Testis (tissue), 3 donors: ENCODE measurements around the gene PRMT5. TPM values are rescaled to one million over a fixed set of nuclear protein-coding genes. Genes with fewer than 3 reads are reported as not detected.

ENCODE experiments used
- DNase-seq: peaks from one replicate; pipeline ENCODE4 v3.0.0-alpha.2; 2019
- H3K27ac ChIP-seq, 2 donors: fragments of 200-600 bp; sonication (generic); one replicate each; pipeline ENCODE4 v1.5.1; 2019
- H3K27me3 ChIP-seq: fragments of 200-600 bp; sonication (generic); one replicate; pipeline ENCODE4 v1.5.1; 2019
- H3K36me3 ChIP-seq: fragments of 200-600 bp; sonication (generic); one replicate; pipeline ENCODE4 v1.5.1; 2017; ENCODE audit warnings: low read depth; ENCODE audit errors: missing control alignments
- H3K4me1 ChIP-seq: fragments of 200-600 bp; sonication (generic); one replicate; pipeline ENCODE4 v1.5.1; 2019
- H3K4me3 ChIP-seq, 2 donors: fragments of 200-600 bp; sonication (generic); one replicate each; pipeline ENCODE4 v1.5.1; 2017 to 2019
- H3K9me3 ChIP-seq: fragments of 200-600 bp; sonication (generic); one replicate; pipeline ENCODE4 v1.5.1; 2017
- CTCF ChIP-seq, 3 experiments: fragments of 450-650 bp in 2 of 3; fragments of 200-600 bp in 1 of 3; sonication (generic) in 1 of 3; IDR thresholded peaks; one replicate each; pipeline ENCODE4 v1.5.1; 2016 to 2019; ENCODE audit warnings: antibody characterized with exemption in 3 of 3, mild to moderate bottlenecking in 2 of 3, moderate library complexity in 1 of 3
- POLR2A ChIP-seq: fragments of 450-650 bp; IDR thresholded peaks from one replicate; pipeline ENCODE4 v1.6.1; 2017; ENCODE audit warnings: antibody characterized with exemption, mild to moderate bottlenecking, moderate library complexity
- WGBS, 2 donors: methylation state at CpG; one replicate each; pipeline ENCODE4 v1.1.5; 2018; 5-methylcytosine and 5-hydroxymethylcytosine counted together
- intact Hi-C: fragments of 100-400 bp; cut with DNase I; formaldehyde crosslinking; loops from one replicate; pipeline ENCODE4 v1.15.1; 2023; ENCODE audit warnings: low total_unique reads
- polyA plus RNA-seq: library from polyadenylated mRNA; stranded (reverse); fragments of 350-450 nt; fragmentation: Illumina TruSeq; extraction: RNeasy Lipid Tissue Mini Kit (QIAGEN cat#74804); gene quantifications from one replicate; pipeline ENCODE4 v1.2.3, GENCODE V29; 2014; ENCODE audit warnings: low read depth, low replicate concordance; ENCODE audit not compliant: insufficient read depth
- total RNA-seq, 2 donors: library from RNA; depleted of rRNA; stranded (reverse); fragments of >200 nt; gene quantifications; one replicate each; pipeline ENCODE4 v1.2.3, GENCODE V29; 2016

The PRMT5 gene
- total and polyA plus RNA-seq, 3 donors from 2014 or later, result 62.4 to 76.8 (median 73.9) TPM

- DNase-seq, result no peak
- Histone ChIP-seq H3K9me3 (no peaks in the 10 kb centered on the region), H3K4me1 (peaks cover 12% of the 10 kb centered on the region), H3K4me3 (no peak overlapping the region), H3K27me3 (no peaks in the 10 kb centered on the region), H3K27ac (no peak overlapping the region), H3K36me3 (no peaks in the 10 kb centered on the region)
- no peak for TF ChIP-seq POLR2A
- TF ChIP-seq CTCF (IDR thresholded peaks at IDR 0.05), result no peak
- intact Hi-C loops, result no loop called here
- WGBS, 2 donors, result 96 to 98% methylated on average over 3 of the region's 3 CpGs
Measured at GRCh38 chr14:22932146-22932545, 3.0 kb upstream of the PRMT5 start.

GRCh38 chr14:22929961-22930364 lies 787 bp upstream of the PRMT5 start:
- H3K27ac ChIP-seq, result peak overlapping the region; percentile 80 to 86
- H3K4me1 ChIP-seq, result peaks cover 12% of the 10 kb centered on the region
- H3K4me3 ChIP-seq, result peak overlapping the region; percentile 85 to 95
- TF ChIP-seq POLR2A (no peak), CTCF (IDR thresholded peaks at IDR 0.05) (no peak)
- no peaks in the 10 kb centered on the region for H3K36me3 ChIP-seq
- DNase-seq, result no peak
- no peaks in the 10 kb centered on the region for H3K27me3 ChIP-seq
- no peaks in the 10 kb centered on the region for H3K9me3 ChIP-seq
- 0 to 3% methylated on average over 2 of the region's 2 CpGs for WGBS, 2 donors
- intact Hi-C loops, result no loop called here

- TF ChIP-seq CTCF (IDR thresholded peaks at IDR 0.05), result no peak
- TF ChIP-seq POLR2A, result no peak
- Histone ChIP-seq H3K27me3 (no peaks in the 10 kb centered on the region), H3K9me3 (no peaks in the 10 kb centered on the region), H3K36me3 (no peaks in the 10 kb centered on the region), H3K27ac (peak overlapping the region; percentile 80 to 92), H3K4me1 (peaks cover 12% of the 10 kb centered on the region), H3K4me3 (peak overlapping the region; percentile 85 to 95)
- intact Hi-C loops, result no loop called here
- DNase-seq, result no peak
- WGBS, 2 donors, result 9 to 11% methylated on average over 12 of the region's 12 CpGs
Measured at GRCh38 chr14:22928237-22929103, 706 bp downstream of the PRMT5 start.

- Histone ChIP-seq H3K27me3 (no peaks in the 10 kb centered on the region), H3K4me1 (peaks cover 12% of the 10 kb centered on the region), H3K36me3 (no peaks in the 10 kb centered on the region), H3K27ac (no peak overlapping the region), H3K4me3 (no peak overlapping the region), H3K9me3 (no peaks in the 10 kb centered on the region)
- 86 to 89% methylated on average over 4 of the region's 4 CpGs for WGBS, 2 donors
- DNase-seq, result no peak
- no peak for TF ChIP-seq CTCF (IDR thresholded peaks at IDR 0.05)
- intact Hi-C loops, result no loop called here
Measured at GRCh38 chr14:22926316-22926715, 2.9 kb downstream of the PRMT5 start.

- no peak for DNase-seq
- Histone ChIP-seq H3K4me3 (no peak overlapping the region), H3K27me3 (no peaks in the 10 kb centered on the region), H3K27ac (no peak overlapping the region), H3K36me3 (no peaks in the 10 kb centered on the region), H3K4me1 (peaks cover 12% of the 10 kb centered on the region), H3K9me3 (no peaks in the 10 kb centered on the region)
- 93 to 97% methylated on average over 8 of the region's 8 CpGs for WGBS, 2 donors
- no peak for TF ChIP-seq POLR2A
- intact Hi-C loops, result no loop called here
Measured at GRCh38 chr14:22925513-22925912, 3.7 kb downstream of the PRMT5 start.
